Measurements from ENCODE around the gene PTPRH. TPM values are rescaled to one million over a fixed set of nuclear protein-coding genes. Genes with fewer than 3 reads are reported as not detected.

PTPRH gene
- total and polyA plus RNA-seq, 9 of the 15 experiments (the other 6 are each of a cell fraction or from before 2014, with no cell fraction given), result 0.87 to 34.3 (median 22.7) TPM

DNA sequence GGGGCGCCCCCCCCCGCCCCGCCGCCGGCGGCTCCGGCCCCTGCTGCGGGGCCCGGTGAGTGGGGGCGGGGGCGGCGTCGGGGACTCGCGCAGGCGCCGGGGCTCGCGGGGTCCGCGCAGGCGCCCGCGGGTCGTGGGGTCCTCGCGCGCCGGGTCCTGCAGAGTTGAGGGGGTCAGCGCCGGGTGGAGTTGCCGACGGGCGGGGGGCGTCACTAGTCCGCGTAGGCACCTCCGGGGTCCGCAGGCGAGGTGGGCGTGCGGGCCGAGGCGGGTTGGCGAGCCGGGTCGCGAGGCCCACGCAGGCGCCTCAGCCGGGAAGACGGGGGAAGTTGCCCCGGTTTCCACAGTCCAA, 49.2 kb upstream of the PTPRH start (continued):
- TF ChIP-seq TFE3 (CRISPR knock-in tag; IDR thresholded peaks at IDR 0.05) (no peak), DIDO1 (tag; IDR thresholded peaks at IDR 0.05; ENCODE audit: low read depth) (no peak), ZNF124 (CRISPR knock-in tag; IDR thresholded peaks at IDR 0.05) (no peak), GATAD2B (IDR thresholded peaks at IDR 0.05; ENCODE audit: borderline replicate concordance) (peak; percentile 83; the same call in 1 of the 2 replicates), RBFOX2 (IDR thresholded peaks at IDR 0.05; ENCODE audit: low read depth, low read length) (no peak)
- TF ChIP-seq, protein P1, sequence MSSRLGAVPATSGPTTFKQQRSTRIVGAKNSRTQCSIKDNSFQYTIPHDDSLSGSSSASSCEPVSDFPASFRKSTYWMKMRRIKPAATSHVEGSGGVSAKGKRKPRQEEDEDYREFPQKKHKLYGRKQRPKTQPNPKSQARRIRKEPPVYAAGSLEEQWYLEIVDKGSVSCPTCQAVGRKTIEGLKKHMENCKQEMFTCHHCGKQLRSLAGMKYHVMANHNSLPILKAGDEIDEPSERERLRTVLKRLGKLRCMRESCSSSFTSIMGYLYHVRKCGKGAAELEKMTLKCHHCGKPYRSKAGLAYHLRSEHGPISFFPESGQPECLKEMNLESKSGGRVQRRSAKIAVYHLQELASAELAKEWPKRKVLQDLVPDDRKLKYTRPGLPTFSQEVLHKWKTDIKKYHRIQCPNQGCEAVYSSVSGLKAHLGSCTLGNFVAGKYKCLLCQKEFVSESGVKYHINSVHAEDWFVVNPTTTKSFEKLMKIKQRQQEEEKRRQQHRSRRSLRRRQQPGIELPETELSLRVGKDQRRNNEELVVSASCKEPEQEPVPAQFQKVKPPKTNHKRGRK (tag; IDR thresholded peaks at IDR 0.05), result no peak

All from K562 (cell line).